Psoas muscle (tissue), 8 donors: ENCODE measurements around the gene ETNPPL. TPM values are rescaled to one million over a fixed set of nuclear protein-coding genes. Genes with fewer than 3 reads are reported as not detected.
"Not testable (repeated sequence)": the region's sequence is repeated elsewhere in the genome, so short reads cannot be mapped to it uniquely, and the experiment has no call there.

Experiments used
- ATAC-seq, 4 donors: fragments of 200-7000 bp; cut with Tn5 transposase; one replicate each; pipeline ENCODE4 v1.9.1; 2020; ENCODE audit warnings: moderate library complexity in 3 of 4, mild to moderate bottlenecking in 2 of 4
- DNase-seq, 2 donors: peaks; one replicate each; pipeline ENCODE4 v3.0.0-alpha.2; 2020
- H3K27ac ChIP-seq: fragments of 200-600 bp; one replicate; pipeline ENCODE4 v1.8.0; 2022
- H3K27me3 ChIP-seq, 3 donors: fragments of 200-600 bp in 1 of 3; one replicate each; pipeline versions ENCODE4 v1.6.1 to v1.8.0; 2013 to 2022; ENCODE audit warnings: low read length in 2 of 3, mild to moderate bottlenecking in 2 of 3, moderate library complexity in 1 of 3; ENCODE audit not compliant: insufficient read depth in 3 of 3
- H3K36me3 ChIP-seq, 2 donors: fragments of 200-600 bp in 1 of 2; one replicate each; pipeline versions ENCODE4 v1.6.1 to v1.8.0; 2013 to 2022; ENCODE audit warnings: low read depth in 1 of 2, mild to moderate bottlenecking in 1 of 2, moderate library complexity in 1 of 2; ENCODE audit not compliant: insufficient read depth in 1 of 2
- H3K4me1 ChIP-seq: fragments of 200-600 bp; one replicate; pipeline ENCODE4 v1.8.0; 2022
- H3K4me3 ChIP-seq: fragments of 200-600 bp; one replicate; pipeline ENCODE4 v1.8.0; 2022; ENCODE audit warnings: mild to moderate bottlenecking
- H3K9me3 ChIP-seq: fragments of 200-600 bp; one replicate; pipeline ENCODE4 v1.8.0; 2022
- WGBS, 3 donors: extraction: QIAGEN DNeasy Blood & Tissue Kit; methylation state at CpG; one replicate each; pipeline versions ENCODE4 v1.1.6 to v1.1.7; 2013; 5-methylcytosine and 5-hydroxymethylcytosine counted together
- intact Hi-C, 2 donors: fragments of 100-400 bp; cut with DNase I; formaldehyde crosslinking; loops; one replicate each; pipeline versions ENCODE4 v1.11.0 to v1.14.2; 2022
- polyA plus RNA-seq, 3 donors: library from polyadenylated mRNA; stranded (reverse); fragments of 200-250 nt; gene quantifications; one replicate each; pipeline ENCODE4 v1.2.3, GENCODE V29; 2013
- total RNA-seq, 4 donors: library from RNA; stranded (reverse); fragmentation: NEBNext Ultra II Directional in 2 of 4; extraction: Animal tissue kit (Norgen Biotek cat#: 25700) in 2 of 4; gene quantifications; one replicate each; pipeline versions ENCODE4 v1.2.1 to v1.2.4, GENCODE V29; 2021 to 2023
- TF ChIP-seq, protein P1 (sequence below): fragments of 200-600 bp; IDR thresholded peaks from one replicate; pipeline ENCODE4 v1.8.0; 2022; ENCODE audit warnings: antibody characterized with exemption
- donor health status: healthy with polysubstance abuse.
- donor health status: DM: no; HTN: no; CAD: no; lungs with moderate emphysema.
- donor health status: Bipolar disorder and iron deficiency.
- donor health status: healthy.
- donor health status: DM: yes; HTN: yes; CAD: no.
- donor health status: DM: no; HTN: no; CAD: no.
- donor health status: DM: no; HTN: no; CAD: no.
- donor health status: DM: yes; HTN: yes; CAD: no.

The ETNPPL gene
- total and polyA plus RNA-seq, 7 donors, result 0.24 to 2.1 (median 0.28) TPM

DNA sequence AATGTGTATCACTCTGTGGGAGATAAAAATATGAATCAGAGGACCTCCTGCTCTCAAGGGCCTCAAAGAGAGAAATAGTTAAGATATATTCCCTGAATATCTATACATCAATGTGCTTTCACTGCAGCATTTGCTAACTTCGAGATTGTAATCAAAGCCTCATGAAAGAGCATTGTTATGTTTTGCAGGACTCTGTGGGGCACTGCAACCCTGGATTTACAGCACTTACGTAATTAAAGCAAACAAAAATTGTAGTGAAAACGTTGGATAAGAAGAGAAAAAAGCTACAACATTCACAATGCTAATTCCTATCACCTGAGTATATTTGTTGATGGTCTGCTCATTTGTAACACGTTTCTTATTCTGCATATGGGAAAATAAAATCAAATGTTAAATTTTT is 48.0 kb downstream of the ETNPPL start:
- no peak overlapping the region for H3K4me3 ChIP-seq
- ATAC-seq (no peak), DNase-seq (no peak)
- intact Hi-C loops, result no loop called here
- H3K4me1 ChIP-seq, result no peaks in the 10 kb centered on the region
- TF ChIP-seq, protein P1, sequence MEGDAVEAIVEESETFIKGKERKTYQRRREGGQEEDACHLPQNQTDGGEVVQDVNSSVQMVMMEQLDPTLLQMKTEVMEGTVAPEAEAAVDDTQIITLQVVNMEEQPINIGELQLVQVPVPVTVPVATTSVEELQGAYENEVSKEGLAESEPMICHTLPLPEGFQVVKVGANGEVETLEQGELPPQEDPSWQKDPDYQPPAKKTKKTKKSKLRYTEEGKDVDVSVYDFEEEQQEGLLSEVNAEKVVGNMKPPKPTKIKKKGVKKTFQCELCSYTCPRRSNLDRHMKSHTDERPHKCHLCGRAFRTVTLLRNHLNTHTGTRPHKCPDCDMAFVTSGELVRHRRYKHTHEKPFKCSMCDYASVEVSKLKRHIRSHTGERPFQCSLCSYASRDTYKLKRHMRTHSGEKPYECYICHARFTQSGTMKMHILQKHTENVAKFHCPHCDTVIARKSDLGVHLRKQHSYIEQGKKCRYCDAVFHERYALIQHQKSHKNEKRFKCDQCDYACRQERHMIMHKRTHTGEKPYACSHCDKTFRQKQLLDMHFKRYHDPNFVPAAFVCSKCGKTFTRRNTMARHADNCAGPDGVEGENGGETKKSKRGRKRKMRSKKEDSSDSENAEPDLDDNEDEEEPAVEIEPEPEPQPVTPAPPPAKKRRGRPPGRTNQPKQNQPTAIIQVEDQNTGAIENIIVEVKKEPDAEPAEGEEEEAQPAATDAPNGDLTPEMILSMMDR, result no peak
- H3K36me3 ChIP-seq, result no peaks in the 10 kb centered on the region
- WGBS, 3 donors, result 52 to 58% (median 53%) methylated on average over 4 of the region's 4 CpGs
- H3K9me3 ChIP-seq, result no peaks in the 10 kb centered on the region
- no peak overlapping the region for H3K27ac ChIP-seq
- no peaks in the 10 kb centered on the region for H3K27me3 ChIP-seq

DNA sequence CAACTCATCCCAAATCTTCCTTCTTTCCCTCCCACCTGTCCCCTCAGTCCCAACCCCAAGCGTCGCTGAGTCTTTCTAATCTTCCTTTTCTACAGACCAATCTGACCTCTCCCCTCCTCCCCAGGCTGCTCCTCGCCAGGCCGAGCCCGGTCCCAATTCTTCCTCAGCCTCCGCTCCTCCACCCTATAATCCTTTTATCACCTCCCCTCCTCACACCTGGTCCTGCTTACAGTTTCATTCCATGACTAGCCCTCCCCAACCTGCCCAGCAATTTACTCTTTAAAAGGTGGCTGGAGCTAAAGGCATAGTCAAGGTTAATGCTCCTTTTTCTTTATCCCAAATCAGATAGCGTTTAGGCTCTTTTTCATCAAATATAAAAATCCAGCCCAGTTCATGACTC is 52.3 kb downstream of the ETNPPL start:
- 49 to 71% (median 62%) methylated on average over 7 of the region's 7 CpGs for WGBS, 3 donors
- H3K36me3 ChIP-seq, H3K27me3 ChIP-seq, H3K27ac ChIP-seq, H3K9me3 ChIP-seq, ATAC-seq, H3K4me1 ChIP-seq, DNase-seq, intact Hi-C loops, H3K4me3 ChIP-seq: not testable (repeated sequence)

DNA sequence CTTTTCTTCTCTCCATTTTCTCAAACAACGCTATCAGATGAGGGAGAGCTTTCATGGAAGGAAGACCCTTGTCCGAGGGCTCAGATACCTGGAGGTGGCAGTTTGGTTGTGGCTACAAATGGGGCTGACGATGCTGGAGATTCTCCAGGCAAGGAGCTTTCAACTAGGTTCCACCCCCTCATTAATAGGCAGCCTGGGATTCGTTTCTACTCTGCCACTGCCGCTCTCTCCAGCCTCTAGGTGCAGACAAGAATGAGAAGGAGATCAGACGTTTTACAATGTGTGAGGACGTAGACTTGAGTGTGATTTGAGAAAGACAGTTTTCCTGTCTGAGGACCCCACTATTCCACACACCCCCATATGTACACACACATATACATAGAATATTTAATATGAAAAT is 53.1 kb downstream of the ETNPPL start:
- Histone ChIP-seq H3K27me3 (no peaks in the 10 kb centered on the region), H3K4me1 (no peaks in the 10 kb centered on the region), H3K9me3 (no peaks in the 10 kb centered on the region), H3K27ac (no peak overlapping the region), H3K4me3 (no peak overlapping the region), H3K36me3 (no peaks in the 10 kb centered on the region)
- intact Hi-C loops, result no loop called here
- TF ChIP-seq, protein P1, result no peak
- DNase-seq, result no peak
- no peak for ATAC-seq
- 59 to 75% (median 65%) methylated on average over 7 of the region's 7 CpGs for WGBS, 3 donors

DNA sequence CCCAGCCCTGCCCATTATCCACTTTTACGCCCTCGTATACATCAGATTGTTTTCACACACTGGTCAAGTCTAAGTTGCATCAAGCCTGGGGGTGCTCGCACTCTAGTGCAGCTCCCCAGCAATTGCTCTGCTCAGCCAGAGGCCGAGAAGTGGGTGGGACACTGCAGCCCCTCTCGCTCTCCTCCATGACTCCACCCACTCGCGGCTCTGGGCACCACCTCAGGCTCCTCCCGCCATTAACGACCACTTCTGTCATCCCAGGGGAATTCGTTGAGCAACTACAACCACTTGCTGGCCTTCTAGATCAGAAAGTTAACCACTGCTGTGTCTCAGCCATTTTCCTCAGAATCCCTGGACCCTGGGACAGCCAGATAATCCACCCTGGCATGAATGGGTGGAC is 53.6 kb downstream of the ETNPPL start:
- WGBS, 3 donors, result 80 to 87% (median 87%) methylated on average over 10 of the region's 10 CpGs
- H3K4me3 ChIP-seq, result no peak overlapping the region

DNA sequence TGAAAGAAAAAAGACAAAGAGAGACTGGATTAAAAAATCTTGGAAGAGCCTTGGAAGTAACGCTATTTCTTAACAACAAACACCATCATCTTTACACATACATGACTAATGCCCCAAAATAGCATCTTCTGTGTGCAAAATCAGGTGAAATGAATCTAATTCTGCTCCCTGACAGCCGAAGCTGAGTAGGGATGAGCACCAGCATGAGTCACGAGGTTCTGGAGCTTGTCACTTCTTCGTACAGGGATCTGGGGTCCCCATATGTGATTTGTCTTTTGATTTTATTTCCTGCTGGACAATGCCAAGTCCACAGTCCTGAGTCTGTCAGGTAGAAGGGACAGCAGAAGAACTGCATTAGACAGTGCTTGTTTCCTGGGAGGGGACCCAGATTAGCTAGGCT is 56.6 kb downstream of the ETNPPL start:
- no peaks in the 10 kb centered on the region for H3K36me3 ChIP-seq
- H3K4me1 ChIP-seq, result no peaks in the 10 kb centered on the region
- H3K27me3 ChIP-seq, result peaks cover 0 to 2% (median 0%) of the 10 kb centered on the region in 3 donors
- H3K9me3 ChIP-seq, result no peaks in the 10 kb centered on the region
- ATAC-seq (no peak), DNase-seq (no peak)
- no peak overlapping the region for H3K27ac ChIP-seq
- H3K4me3 ChIP-seq, result no peak overlapping the region
- intact Hi-C loops, result no loop called here
- TF ChIP-seq, protein P1, result no peak
- 64 to 75% (median 65%) methylated on average over 4 of the region's 4 CpGs for whole genome bisulfite sequencing, 3 donors

More for the DNA sequence above, 53.6 kb downstream of the ETNPPL start:
- no peaks in the 10 kb centered on the region for H3K4me1 ChIP-seq
- intact Hi-C loops, result no loop called here
- H3K9me3 ChIP-seq, result no peaks in the 10 kb centered on the region
- no peak for DNase-seq
- H3K36me3 ChIP-seq, result no peaks in the 10 kb centered on the region
- ATAC-seq, result no peak
- TF ChIP-seq, protein P1, result no peak
- H3K27me3 ChIP-seq, result peaks cover 0 to under 1% (median 0%) of the 10 kb centered on the region in 3 donors
- H3K27ac ChIP-seq, result no peak overlapping the region
